HEK293T (cell line): ENCODE measurements around the gene GPRC5C.

ENCODE experiments used
- BHLHE40 ChIP-seq: fragments of 450-650 bp; IDR thresholded peaks from 2 replicates; pipeline ENCODE4 v1.6.1; 2016; ENCODE audit warnings: mild to moderate bottlenecking, moderate library complexity, borderline replicate concordance
- FOXA1 ChIP-seq: fragments of 450-650 bp; IDR thresholded peaks from 2 replicates; pipeline ENCODE4 v1.6.1; 2016; ENCODE audit warnings: mild to moderate bottlenecking
- HDGF ChIP-seq: fragments of 450-650 bp; IDR thresholded peaks from 2 replicates; pipeline ENCODE4 v1.6.1; 2017; ENCODE audit warnings: antibody characterized with exemption, borderline replicate concordance
- L3MBTL2 ChIP-seq: fragments of 450-650 bp; conservative IDR thresholded peaks from 2 replicates; pipeline ENCODE4 v1.6.1; 2016; ENCODE audit warnings: mild to moderate bottlenecking
- PKNOX1 ChIP-seq: fragments of 450-650 bp; IDR thresholded peaks from 2 replicates; pipeline ENCODE4 v1.6.1; 2016
- SP1 ChIP-seq: fragments of 450-650 bp; IDR thresholded peaks from 2 replicates; pipeline ENCODE4 v1.6.1; 2017
- SUZ12 ChIP-seq: fragments of 450-650 bp; IDR thresholded peaks from 2 replicates; pipeline ENCODE4 v1.6.1; 2016; ENCODE audit warnings: mild to moderate bottlenecking

GRCh38 chr17:74413491-74413890 lies 18.4 kb upstream of the GPRC5C start:
- TF ChIP-seq SUZ12 (no peak), HDGF (no peak), L3MBTL2 (no peak), BHLHE40 (no peak), PKNOX1 (no peak), FOXA1 (no peak), SP1 (no peak)
